ENCODE data around the gene SPATA12.

The SPATA12 gene

GRCh38 chr3:57120451-57121174, 60.1 kb downstream of the SPATA12 start:
- no peak for DNase-seq
